ENCODE measurements around the gene TNFSF12.
"Not testable (repeated sequence)": the region's sequence is repeated elsewhere in the genome, so short reads cannot be mapped to it uniquely, and the experiment has no call there.

The TNFSF12 gene

DNA sequence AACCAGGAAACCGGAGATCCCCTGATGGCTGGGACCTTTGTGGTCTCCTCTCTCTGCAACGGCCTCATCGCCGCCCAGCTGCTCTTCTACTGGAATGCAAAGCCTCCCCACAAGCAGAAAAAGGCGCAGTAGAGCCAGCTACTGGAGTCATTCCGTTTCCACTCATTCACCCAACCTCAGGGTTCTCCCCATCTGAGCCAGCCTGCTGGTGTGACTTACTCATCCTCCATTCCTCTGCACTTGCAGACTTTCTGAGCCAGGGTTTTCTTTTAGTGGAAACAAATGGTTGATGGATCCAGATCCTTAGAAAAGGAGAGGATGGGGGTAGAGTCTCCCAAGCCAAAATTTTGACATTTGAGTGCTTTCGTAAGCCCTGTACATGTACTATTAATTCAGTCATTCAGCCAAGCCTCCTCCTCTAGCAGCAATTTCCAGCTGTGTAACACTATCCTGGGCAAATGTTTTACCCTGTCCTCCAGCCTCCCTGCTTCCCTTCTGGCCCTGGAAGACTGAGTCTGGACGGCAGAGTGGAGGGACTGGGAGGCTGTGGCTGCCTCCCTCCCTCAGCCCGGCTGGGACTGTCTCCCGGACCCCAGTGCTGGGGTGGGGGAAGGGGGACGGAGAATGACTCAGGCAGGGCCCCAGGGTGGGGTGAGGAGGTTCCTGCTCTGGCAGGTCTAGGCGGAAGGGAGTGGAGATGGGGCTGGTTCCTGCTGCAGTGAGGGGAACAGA is 38.7 kb downstream of the TNFSF12 start:
- no peak for DNase-seq (ENCODE audit: low read depth)

DNA sequence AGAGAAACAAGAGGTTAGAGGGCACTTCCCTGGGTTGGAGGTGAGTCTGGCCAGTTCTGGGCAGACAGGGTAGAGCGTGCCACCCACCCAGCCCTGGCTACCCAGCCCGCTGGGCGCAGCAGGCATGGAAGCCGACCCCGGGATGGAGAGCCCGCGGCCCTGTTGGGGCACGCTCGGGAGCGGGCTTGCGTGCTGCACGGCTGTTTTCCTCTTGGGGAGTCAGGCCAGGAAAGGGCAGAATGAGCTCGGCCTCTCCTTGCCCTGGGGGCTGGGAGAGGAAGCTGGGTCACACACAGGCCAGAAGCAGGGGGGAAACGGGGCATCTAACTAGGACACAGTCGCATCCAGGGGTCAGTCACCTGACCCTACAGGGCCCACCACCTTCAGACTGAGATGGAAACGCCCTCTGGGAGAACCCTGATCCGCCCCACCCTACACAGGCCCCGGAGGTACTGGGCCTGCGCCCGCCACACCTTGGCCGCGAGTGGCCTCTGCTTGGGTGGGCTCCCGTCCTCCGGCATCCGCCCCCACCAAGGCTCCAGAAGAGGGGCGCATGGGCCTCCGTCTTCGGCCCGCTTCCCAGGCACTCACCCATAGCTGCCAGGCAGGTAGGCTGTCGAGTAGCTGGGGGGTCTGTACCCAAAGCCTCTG is 39.8 kb downstream of the TNFSF12 start:
- no peak for DNase-seq (ENCODE audit: low read depth)

DNA sequence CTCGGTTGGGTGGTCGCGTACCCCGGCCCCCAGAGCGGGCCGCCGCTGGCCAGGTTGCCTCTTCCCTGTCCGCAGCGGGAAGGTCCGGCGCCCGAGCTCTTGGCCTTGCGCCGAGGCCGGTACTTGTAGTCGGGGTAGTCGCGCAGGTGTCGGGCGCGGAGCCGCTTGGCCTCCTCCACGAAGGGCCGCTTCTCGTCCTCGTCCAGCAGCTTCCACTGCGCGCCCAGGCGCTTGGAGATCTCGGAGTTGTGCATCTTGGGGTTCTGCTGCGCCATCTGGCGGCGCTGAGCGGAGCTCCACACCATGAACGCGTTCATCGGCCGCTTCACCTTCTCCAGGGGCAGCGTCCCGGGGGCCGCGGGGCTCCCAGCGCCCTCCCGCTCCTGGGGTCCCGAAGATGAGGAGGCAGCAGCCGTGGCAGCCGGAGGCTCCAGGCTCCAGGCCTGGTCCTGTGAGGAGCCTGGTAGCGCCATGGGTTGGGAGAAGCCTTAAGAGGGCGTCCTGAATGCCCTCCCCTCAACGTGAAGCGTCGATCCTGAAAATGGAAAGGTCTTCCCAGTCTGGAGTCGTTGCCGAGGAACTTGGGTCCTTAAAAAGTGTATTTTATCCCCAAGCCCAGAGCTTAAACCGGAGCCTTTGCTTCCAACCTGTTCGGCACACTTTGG is 40.5 kb downstream of the TNFSF12 start:
- no peak for DNase-seq (ENCODE audit: low read depth)

DNA sequence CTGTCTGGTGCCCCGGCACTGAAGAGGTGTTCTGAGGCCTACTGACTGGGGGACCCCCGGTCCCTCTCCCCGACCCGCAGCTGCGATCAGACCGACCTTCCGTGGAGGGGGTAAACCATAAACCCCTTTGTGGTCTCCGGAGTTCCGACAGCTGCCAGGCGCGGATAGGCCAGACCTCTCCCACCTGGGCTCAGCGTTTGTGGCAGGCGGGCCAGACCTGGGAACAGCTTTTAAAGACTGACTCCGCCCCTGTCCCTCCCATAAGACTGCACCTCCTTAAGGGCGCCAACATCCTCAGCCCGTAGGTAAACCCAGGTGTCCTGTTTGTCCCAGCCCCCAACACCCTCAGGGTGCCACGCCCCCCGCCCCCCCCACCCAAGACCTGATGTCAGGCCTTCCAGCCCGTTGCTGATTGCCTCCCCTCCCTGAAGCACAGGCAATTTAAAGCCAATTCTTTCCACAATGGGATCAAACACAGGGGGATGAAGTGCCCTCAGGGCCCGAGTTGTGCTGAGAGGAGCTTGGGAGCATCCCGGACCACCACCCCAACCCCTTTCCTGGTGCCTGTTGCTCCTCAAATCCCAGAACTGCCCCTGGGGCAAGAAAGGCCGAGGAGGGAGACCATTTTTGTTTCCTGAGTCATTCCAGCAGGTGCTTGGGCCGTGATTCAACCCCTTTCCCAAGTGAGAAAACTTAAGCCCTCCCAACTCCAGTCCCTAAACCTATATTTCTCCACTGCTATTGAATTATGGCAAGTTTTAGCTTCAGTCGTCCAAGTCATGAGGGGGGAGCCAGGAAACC is 41.2 kb downstream of the TNFSF12 start, which contains the start of gene SOX15:
TSS of gene SOX15 (minus strand) at position 204 of the 801 bp plus-strand sequence. CDS start 418 bp downstream, outside the sequence.
- no peak for DNase-seq (ENCODE audit: low read depth)

DNA sequence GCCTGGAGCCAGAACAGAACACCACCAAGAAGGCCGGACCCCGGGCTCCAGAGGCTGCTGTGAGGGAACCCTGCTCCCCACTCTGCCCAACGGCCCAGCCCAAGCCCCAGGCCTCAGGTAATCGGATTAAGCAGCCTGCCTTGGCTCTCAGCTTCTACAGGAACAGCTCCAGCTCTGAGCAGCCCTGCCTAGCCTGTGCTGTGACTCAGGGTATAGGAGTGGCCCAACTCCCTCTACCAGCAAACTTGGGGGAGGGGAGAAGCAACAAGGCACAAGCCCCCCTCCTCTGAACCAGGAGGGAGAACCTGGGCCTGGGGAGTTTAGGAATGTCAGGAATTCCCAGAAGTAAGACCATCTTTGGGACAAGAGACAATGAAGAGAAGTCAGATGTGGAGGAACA is 41.9 kb downstream of the TNFSF12 start:
- DNase-seq (ENCODE audit: low read depth): no peak

DNA sequence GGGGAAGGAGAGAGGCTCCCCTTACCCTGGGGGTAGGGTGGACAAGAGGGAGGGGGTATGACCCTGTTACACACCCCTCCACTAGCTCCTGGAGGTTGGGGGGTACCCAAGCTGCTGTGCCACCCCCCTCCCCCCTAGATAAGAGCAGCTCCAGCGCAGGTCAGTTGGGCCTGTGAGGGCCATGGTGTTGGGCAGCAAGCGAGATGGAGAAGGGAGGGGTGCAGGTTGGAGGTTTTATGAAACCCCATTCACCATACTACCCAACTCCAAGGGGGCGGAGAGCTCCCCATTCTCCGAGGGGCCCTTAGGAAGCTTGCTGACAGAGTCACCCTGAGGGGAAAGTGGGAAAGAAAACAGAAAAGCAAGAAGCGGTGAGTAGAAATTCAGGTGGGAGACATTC is 42.7 kb downstream of the TNFSF12 start:
- DNase-seq (ENCODE audit: low read depth): no peak

DNA sequence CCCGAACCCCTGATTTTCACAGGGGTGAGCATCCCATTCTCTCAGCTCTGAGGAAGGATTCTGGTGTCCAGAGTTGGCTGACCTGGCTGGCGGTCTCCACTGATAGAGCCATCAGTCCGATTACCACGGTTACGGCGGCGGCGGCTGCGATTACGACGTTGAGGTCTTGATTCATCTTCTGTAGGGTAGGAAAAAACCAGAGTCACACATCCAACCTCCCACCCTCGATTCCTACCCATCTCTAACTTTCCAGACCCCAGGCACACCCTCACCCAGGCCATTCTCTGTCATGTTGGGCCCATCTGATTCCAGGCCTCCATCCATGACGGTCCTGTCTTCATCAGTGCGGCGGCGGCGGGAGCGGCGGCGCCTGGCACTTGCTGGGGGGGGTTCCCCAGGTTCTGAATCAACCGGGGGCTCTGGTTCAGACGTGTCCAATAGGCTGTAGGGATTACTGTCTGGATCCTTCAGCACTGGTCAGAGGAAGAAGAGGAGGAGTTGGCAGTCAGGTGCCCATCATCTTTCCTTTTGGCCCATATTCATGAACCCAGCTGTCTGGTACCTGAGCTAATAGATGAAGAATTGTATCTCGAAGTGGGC is 43.7 kb downstream of the TNFSF12 start:
- DNase-seq (ENCODE audit: low read depth): no peak

DNA sequence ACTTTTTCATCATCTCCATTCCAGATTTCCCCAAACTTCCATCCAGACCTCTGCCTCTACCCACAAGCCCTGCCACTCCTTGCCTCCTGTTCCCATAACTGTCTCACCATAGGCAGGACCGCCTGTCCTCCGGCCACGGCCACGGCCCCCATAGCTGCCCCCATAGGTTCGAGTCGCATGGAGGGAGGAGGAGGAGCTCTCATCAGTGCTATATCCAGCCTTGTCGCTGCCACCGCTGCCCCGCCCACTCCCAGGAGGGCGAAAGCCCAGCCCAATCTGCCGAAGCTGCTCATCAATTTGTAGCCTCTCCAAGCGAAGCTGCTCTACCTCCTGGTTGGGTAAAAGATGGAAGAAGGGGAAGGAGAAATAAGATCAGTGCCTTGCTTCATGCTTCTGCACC is 44.4 kb downstream of the TNFSF12 start:
- no peak for DNase-seq (ENCODE audit: low read depth)

DNA sequence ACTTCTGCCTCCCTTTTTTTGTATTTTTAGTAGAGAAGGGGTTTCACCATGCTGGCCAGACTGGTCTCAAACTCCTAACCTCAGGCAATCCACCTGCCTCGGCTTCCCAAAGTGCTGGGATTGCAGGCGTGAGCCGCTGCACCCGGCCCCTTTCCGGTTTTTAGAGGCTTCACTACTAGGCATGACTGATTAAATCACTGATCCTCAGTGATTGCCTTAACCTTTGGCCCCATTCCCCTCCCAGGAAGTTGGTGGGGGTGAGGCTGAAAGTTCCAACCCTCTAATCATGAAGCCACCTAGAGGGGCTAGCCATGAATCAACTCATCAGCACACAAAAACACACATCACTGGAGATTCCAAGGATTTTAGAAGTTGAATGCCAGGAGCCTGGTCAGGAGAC is 48.7 kb downstream of the TNFSF12 start:
- not testable (repeated sequence) for DNase-seq (ENCODE audit: low read depth)

DNA sequence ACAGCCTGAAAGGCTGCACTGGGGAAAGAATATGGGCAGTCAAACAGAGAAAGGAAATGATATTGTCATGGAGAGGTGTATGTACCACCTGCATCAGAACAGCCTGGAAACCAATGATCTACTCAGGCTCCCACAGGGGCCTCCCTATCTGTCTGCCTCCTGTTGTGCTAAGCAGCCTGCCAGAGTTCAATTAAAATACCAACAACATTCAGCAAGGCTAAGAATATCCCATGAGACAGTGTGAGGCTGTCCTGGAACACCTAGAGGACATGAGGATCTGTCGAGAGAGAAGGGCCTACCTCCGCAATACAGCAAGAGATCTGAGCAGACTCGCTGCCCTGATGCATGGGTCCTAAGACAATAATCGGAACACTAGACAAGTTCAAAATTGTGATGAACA is 57.4 kb downstream of the TNFSF12 start:
- no peak for DNase-seq (ENCODE audit: low read depth)

Measured in stimulated activated CD8-positive, alpha-beta memory T cell treated with anti-CD3 and anti-CD28 coated beads, Interleukin-7, amount 100 ng/mL, for 24 hours (primary cell).